Duodenal mucosa (tissue), 2 donors: ENCODE results near the gene EDIL3.

Source experiments
- H3K27ac ChIP-seq: one replicate; pipeline ENCODE4 v1.7.0; 2013; ENCODE audit warnings: low read depth, low read length
- H3K27me3 ChIP-seq, 2 donors: one replicate each; pipeline ENCODE4 v1.7.0; 2013; ENCODE audit warnings: low read length in 2 of 2, control low read depth in 1 of 2; ENCODE audit not compliant: insufficient read depth in 2 of 2, control insufficient read depth in 1 of 2
- H3K36me3 ChIP-seq, 2 donors: one replicate each; pipeline ENCODE4 v1.7.0; 2013; ENCODE audit warnings: low read length in 2 of 2, control low read depth in 1 of 2; ENCODE audit not compliant: insufficient read depth in 2 of 2, control insufficient read depth in 1 of 2
- H3K4me1 ChIP-seq, 2 donors: one replicate each; pipeline ENCODE4 v1.7.0; 2013; ENCODE audit warnings: low read length in 2 of 2, control low read depth in 1 of 2; ENCODE audit not compliant: insufficient read depth in 2 of 2, control insufficient read depth in 1 of 2
- H3K4me3 ChIP-seq, 2 donors: one replicate each; pipeline ENCODE4 v1.7.0; 2013; ENCODE audit warnings: low read length in 2 of 2, low read depth in 1 of 2
- H3K9ac ChIP-seq, 2 donors: one replicate each; pipeline ENCODE4 v1.7.0; 2013; ENCODE audit warnings: low read length in 2 of 2, low read depth in 1 of 2
- H3K9me3 ChIP-seq, 2 donors: one replicate each; pipeline ENCODE4 v1.7.0; 2013; ENCODE audit warnings: low read length in 2 of 2, control low read depth in 1 of 2; ENCODE audit not compliant: control insufficient read depth in 1 of 2

EDIL3 gene

GRCh38 chr5:84378961-84379360, 5.7 kb downstream of the EDIL3 start:
- Histone ChIP-seq H3K4me3 (no peak overlapping the region), H3K9ac (no peak overlapping the region), H3K9me3 (no peaks in the 10 kb centered on the region), H3K27ac (no peak overlapping the region), H3K4me1 (no peaks in the 10 kb centered on the region), H3K27me3 (peaks cover 16 to 19% of the 10 kb centered on the region in 2 donors), H3K36me3 (no peaks in the 10 kb centered on the region)

GRCh38 chr5:84378420-84378819, 6.3 kb downstream of the EDIL3 start:
- no peaks in the 10 kb centered on the region for H3K9me3 ChIP-seq
- H3K27me3 ChIP-seq = peaks cover 14 to 16% of the 10 kb centered on the region in 2 donors
- no peak overlapping the region for H3K4me3 ChIP-seq
- H3K4me1 ChIP-seq = no peaks in the 10 kb centered on the region
- no peak overlapping the region for H3K27ac ChIP-seq
- H3K36me3 ChIP-seq = no peaks in the 10 kb centered on the region
- no peak overlapping the region for H3K9ac ChIP-seq

GRCh38 chr5:84376346-84376745, 8.3 kb downstream of the EDIL3 start:
- Histone ChIP-seq H3K9me3 (no peaks in the 10 kb centered on the region), H3K4me1 (no peaks in the 10 kb centered on the region), H3K9ac (no peak overlapping the region), H3K36me3 (no peaks in the 10 kb centered on the region), H3K4me3 (no peak overlapping the region), H3K27ac (no peak overlapping the region), H3K27me3 (no peaks in the 10 kb centered on the region)

GRCh38 chr5:84374568-84374967, 10.1 kb downstream of the EDIL3 start:
- Histone ChIP-seq H3K27me3 (no peaks in the 10 kb centered on the region), H3K9ac (no peak overlapping the region), H3K9me3 (no peaks in the 10 kb centered on the region), H3K36me3 (no peaks in the 10 kb centered on the region), H3K4me3 (no peak overlapping the region), H3K27ac (no peak overlapping the region), H3K4me1 (no peaks in the 10 kb centered on the region)

- Histone ChIP-seq H3K27me3 (no peaks in the 10 kb centered on the region), H3K4me3 (no peak overlapping the region), H3K9me3 (no peaks in the 10 kb centered on the region), H3K36me3 (no peaks in the 10 kb centered on the region), H3K4me1 (no peaks in the 10 kb centered on the region), H3K27ac (no peak overlapping the region), H3K9ac (no peak overlapping the region)
Observed at GRCh38 chr5:84373506-84373905, 11.2 kb downstream of the EDIL3 start.

GRCh38 chr5:84372066-84372695, 12.5 kb downstream of the EDIL3 start:
- H3K9me3 ChIP-seq = no peaks in the 10 kb centered on the region
- no peak overlapping the region for H3K9ac ChIP-seq
- H3K4me1 ChIP-seq = no peaks in the 10 kb centered on the region
- H3K27ac ChIP-seq = no peak overlapping the region
- no peaks in the 10 kb centered on the region for H3K27me3 ChIP-seq
- no peaks in the 10 kb centered on the region for H3K36me3 ChIP-seq
- no peak overlapping the region for H3K4me3 ChIP-seq

GRCh38 chr5:84370176-84370575, 14.5 kb downstream of the EDIL3 start:
- Histone ChIP-seq H3K4me1 (no peaks in the 10 kb centered on the region), H3K27me3 (no peaks in the 10 kb centered on the region), H3K9ac (no peak overlapping the region), H3K27ac (no peak overlapping the region), H3K4me3 (no peak overlapping the region), H3K9me3 (no peaks in the 10 kb centered on the region), H3K36me3 (no peaks in the 10 kb centered on the region)

GRCh38 chr5:84364043-84364442, 20.6 kb downstream of the EDIL3 start:
- Histone ChIP-seq H3K4me3 (no peak overlapping the region), H3K9ac (no peak overlapping the region), H3K36me3 (no peaks in the 10 kb centered on the region), H3K4me1 (peaks cover 0 to 4% of the 10 kb centered on the region in 2 donors), H3K27ac (no peak overlapping the region), H3K9me3 (no peaks in the 10 kb centered on the region), H3K27me3 (no peaks in the 10 kb centered on the region)

GRCh38 chr5:84362061-84362720, 22.5 kb downstream of the EDIL3 start:
- no peaks in the 10 kb centered on the region for H3K27me3 ChIP-seq
- H3K4me3 ChIP-seq = no peak overlapping the region
- no peak overlapping the region for H3K9ac ChIP-seq
- no peak overlapping the region for H3K27ac ChIP-seq
- peaks cover 0 to 4% of the 10 kb centered on the region in 2 donors for H3K4me1 ChIP-seq
- H3K36me3 ChIP-seq = no peaks in the 10 kb centered on the region
- H3K9me3 ChIP-seq = no peaks in the 10 kb centered on the region

- Histone ChIP-seq H3K4me1 (peaks cover 0 to 4% of the 10 kb centered on the region in 2 donors), H3K27me3 (no peaks in the 10 kb centered on the region), H3K4me3 (no peak overlapping the region), H3K9ac (no peak overlapping the region), H3K9me3 (no peaks in the 10 kb centered on the region), H3K27ac (no peak overlapping the region), H3K36me3 (no peaks in the 10 kb centered on the region)
Observed at GRCh38 chr5:84361572-84361971, 23.1 kb downstream of the EDIL3 start.
